ENCODE results near the gene ADGRD1.

DNA sequence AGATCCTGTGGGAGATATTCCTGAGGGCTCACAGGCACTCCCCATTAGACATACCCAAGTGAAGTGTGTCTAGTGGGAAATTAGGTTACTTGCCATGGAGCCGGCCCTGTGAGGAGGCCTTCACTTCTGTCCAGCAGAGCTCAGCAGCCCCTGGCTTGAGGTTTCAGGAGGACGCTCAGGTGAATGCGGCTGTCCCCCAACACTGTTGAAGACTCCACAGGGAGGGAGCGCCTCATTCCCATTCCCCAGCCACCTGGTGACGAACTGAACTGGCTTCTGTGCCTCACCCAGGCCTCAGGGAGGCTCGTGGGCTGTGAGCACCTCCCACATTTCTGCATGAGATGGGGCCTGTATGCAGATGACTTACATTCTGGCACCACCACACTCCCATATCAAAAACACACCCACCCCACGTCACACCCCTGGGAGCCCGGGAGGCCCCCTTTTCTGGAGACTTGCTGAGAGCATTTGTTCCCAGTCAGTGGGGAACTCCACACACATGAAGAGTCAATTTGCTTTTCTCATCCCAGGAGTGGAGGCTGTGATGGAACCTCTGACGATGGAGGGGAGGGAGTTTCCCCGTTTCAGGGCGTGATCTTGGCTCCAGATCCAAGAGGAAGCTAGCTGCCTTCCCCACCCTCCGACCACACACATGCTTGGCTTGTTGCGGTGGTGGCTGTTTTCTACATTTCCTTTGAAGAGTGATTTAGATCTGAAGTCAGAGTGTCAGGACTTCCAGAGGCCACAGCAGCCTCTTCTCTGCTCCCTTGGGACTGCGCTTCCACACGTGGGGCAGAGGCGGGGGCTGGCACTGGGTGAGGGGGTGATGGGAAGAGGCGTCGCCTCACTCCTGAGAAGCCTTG, 120.7 kb downstream of the ADGRD1 start:
- TF ChIP-seq, protein P1, sequence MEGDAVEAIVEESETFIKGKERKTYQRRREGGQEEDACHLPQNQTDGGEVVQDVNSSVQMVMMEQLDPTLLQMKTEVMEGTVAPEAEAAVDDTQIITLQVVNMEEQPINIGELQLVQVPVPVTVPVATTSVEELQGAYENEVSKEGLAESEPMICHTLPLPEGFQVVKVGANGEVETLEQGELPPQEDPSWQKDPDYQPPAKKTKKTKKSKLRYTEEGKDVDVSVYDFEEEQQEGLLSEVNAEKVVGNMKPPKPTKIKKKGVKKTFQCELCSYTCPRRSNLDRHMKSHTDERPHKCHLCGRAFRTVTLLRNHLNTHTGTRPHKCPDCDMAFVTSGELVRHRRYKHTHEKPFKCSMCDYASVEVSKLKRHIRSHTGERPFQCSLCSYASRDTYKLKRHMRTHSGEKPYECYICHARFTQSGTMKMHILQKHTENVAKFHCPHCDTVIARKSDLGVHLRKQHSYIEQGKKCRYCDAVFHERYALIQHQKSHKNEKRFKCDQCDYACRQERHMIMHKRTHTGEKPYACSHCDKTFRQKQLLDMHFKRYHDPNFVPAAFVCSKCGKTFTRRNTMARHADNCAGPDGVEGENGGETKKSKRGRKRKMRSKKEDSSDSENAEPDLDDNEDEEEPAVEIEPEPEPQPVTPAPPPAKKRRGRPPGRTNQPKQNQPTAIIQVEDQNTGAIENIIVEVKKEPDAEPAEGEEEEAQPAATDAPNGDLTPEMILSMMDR (IDR thresholded peaks at IDR 0.05) = no peak
- TF ChIP-seq POLR2A (IDR thresholded peaks at IDR 0.05) = no peak

Data from vagina (tissue), 2 donors.